GM21529 (cell line): ENCODE measurements around the gene FRMD7.
"Not testable (repeated sequence)": the region's sequence is repeated elsewhere in the genome, so short reads cannot be mapped to it uniquely, and the experiment has no call there.

Experiments used
- ATAC-seq: cut with Tn5 transposase; IDR thresholded peaks from one replicate; pipeline ENCODE4 v1.9.1; 2021; ENCODE audit not compliant: unreplicated experiment

FRMD7 gene

DNA sequence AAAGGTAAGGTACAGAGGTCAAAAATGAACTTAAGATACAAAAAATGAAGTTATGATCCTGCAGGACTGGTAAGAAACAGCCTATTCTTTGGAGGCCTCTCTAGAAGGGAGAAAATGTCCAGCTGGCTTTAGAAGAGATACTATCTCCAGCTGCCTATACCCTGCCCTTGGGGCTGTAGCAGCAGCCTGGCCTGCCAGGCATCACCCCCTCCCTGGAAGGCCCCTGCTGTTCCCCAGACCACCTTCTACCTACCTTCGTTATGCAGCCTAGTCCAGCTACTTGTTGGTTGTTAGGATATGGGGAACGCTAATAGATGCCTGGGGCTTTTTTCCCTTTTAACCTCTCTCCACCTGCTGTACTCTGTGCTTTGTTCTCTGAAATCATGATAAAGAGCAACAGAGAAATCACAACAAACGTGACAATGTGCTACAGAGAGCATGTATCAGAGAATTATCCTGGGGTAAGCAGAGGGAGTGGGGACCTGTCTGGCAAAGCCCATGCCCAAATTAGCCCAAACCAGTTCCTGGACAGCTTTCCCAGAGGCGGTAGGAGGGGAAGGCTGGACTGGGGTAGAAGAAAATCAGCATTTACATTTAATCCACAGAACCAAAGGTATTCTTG lies 34.5 kb downstream of the FRMD7 start:
- no peak for ATAC-seq

GRCh38 chrX:132092439-132093065 lies 35.3 kb downstream of the FRMD7 start:
- ATAC-seq = peak; percentile 95

GRCh38 chrX:132090403-132091159 lies 37.2 kb downstream of the FRMD7 start:
- no peak for ATAC-seq

DNA sequence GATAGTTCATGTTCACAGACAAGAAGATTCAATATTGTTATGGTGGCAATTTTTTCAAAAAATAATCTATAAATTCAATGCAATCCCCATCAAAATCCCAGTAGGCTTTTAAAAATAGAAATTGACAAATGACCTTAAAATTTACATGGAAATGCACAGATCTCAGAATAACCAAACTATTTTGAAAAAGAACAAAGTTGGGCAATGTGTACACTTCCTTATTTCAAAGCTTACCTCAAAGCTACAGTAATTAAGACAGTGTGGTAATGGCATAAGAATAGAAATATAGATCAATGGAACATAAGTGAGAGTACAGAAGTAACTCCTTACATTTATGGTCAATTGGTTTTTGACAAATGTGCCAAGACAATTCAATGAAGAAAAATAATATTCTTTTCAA lies 39.0 kb downstream of the FRMD7 start:
- ATAC-seq = no peak

- ATAC-seq = no peak
Observed at GRCh38 chrX:132086672-132087071, 41.1 kb downstream of the FRMD7 start.

DNA sequence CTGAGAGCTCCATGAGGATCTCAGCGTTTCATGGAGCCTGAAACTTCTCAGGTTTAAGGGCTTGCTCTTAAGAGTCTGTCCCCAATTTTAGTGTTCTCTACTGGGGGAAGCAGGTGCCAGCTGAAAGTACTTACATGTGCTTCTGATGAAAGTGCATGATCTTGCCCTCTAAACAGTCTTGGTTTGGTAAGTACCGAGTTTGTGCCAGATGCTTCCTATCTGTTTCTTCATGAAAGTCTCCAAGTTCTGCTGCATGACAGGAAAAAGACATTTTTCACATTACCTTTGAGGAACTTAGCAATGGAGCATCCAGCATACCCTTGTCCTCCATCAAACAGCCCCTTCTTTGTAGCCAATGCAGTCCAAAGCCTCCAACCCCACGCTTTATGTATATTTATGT lies 42.0 kb downstream of the FRMD7 start:
- ATAC-seq = no peak

GRCh38 chrX:132077912-132078311 lies 49.9 kb downstream of the FRMD7 start:
- ATAC-seq = no peak

DNA sequence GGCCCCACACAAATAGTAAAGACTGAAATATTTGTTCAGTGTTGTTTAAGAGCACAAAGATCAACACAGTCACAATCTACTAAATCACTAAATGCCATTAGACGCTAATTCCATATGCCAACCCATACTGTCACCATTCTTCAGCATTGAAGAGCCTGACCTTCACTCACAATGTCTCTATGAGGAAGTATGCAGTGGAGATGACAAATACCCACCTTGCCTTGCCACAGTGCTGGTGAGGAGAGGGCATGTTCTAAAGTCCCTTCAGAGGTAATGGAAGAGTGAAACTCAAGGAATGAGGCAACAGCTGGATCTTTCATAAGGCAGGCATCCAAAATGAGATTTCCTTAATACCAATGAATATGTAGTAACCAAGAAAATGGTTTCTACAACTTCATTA lies 50.4 kb downstream of the FRMD7 start:
- no peak for ATAC-seq

- no peak for ATAC-seq
Observed at GRCh38 chrX:132071254-132071653, 56.6 kb downstream of the FRMD7 start.

DNA sequence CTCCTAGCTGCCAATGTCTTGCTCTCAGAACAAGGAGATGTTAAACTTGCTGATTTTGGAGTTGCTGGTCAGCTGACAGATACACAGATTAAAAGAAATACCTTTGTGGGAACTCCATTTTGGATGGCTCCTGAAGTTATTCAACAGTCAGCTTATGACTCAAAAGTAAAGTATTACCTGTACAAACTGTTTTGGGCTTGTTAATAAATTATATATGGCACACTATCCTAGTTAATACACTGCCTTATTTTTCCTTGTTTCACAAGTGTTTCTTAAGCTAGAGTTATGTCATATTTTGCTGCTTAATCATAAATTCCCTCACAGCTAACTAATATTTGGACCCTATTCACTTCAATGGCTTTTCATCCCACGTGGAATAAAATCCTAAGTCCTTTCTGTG lies 59.4 kb downstream of the FRMD7 start:
- no peak for ATAC-seq

GRCh38 chrX:132063862-132064261 lies 64.0 kb downstream of the FRMD7 start:
- ATAC-seq = no peak

DNA sequence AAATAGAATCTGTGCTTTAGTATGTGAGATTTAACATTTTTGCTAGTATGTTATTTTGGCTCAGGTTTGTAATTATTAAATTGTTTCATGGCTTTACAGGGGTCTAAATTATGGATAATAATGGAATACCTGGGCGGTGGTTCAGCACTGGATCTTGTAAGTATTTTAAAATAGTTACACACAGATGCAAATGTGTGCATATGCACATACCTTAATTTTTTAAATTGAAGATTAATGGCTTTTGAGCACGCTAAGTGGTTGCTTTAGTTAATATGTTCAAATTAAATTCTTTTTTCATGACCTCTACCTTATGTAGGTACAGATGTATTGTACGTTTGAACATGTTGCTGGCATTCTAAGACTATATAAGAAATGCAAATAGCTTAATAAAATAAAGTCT lies 64.5 kb downstream of the FRMD7 start:
- ATAC-seq = no peak

DNA sequence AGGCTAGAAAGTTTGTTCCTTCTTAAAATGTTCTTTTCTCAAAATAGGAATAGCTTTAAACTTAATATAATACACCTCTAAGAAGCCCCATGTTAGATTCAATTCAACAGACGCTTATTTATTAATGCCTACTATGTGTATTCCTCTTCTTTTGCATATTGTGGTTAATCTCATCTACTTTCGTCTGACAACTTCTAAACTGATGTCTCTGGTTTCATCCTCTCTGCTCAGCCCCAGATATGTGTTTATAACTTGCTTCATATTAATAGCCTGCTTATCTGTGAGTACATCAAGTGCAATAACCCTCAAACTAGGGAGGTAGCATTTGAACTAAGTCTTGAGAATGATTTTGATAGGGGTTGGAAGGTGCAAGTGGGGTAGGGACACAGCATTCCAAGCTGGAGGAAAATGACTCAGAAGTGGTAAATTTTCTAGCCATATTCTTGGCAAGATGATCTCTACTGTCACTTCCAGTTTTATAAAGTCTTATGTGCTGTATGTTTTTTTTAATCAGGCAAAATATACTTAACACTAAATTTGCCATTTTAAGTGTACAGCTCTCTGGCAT lies 67.8 kb downstream of the FRMD7 start:
- ATAC-seq = peak; percentile 78

- no peak for ATAC-seq
Observed at GRCh38 chrX:132058975-132059374, 68.8 kb downstream of the FRMD7 start.

DNA sequence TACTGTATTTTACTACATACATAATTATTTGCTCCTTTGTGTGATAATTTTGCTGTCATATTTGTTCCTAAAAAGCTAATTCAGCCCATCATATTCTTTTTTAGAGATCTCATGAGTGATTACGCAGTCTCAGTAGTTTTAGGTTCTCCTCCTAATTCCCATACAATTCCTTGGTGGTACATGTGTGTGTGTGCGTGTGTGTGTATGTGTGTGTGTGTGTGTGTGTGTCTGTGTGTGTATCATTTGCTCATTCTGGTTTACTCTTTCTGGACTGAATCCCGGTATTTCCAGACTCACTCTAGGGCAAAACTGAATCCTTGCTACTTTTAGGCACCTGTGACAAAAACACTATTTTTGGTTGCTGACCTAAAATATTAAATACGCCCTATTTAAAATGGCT lies 69.8 kb downstream of the FRMD7 start:
- no peak for ATAC-seq

DNA sequence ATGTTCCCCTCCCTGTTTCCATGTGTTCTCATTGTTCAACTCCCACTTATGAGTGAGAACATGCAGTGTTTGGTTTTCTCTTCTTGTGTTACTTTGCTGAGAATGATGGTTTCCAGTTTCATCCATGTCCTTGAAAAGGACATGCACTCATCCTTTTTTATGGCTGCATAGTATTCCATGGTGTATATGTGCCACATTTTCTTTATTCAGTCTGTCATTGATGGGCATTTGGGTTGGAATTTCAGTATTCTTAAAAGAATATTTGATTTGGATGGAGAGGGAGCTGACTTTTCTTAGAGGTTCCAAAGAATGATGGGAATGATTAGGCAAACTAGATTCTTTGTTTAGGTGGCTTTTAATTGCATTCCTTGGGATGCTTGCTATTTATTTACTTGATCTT lies 76.0 kb downstream of the FRMD7 start:
- not testable (repeated sequence) for ATAC-seq

DNA sequence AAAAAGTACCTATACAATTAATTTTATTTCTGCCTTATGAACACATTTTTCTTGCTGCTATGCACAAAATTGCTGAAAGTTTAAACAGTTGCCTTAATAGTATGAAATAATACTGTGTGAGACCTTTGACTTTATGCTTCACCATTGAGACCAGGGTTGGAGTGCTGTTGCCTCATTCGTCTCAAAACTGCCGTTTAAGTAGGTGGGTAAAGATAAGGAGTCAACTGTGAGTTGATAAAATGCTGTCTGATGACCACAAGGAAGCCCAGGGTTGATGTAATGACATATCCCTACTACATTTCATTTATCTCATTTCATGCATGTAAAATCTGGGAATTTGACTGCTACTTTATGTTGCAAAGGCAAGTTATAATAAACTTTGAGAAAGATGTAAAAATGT lies 81.3 kb downstream of the FRMD7 start:
- no peak for ATAC-seq

- no peak for ATAC-seq
Observed at GRCh38 chrX:132045456-132045855, 82.4 kb downstream of the FRMD7 start.

DNA sequence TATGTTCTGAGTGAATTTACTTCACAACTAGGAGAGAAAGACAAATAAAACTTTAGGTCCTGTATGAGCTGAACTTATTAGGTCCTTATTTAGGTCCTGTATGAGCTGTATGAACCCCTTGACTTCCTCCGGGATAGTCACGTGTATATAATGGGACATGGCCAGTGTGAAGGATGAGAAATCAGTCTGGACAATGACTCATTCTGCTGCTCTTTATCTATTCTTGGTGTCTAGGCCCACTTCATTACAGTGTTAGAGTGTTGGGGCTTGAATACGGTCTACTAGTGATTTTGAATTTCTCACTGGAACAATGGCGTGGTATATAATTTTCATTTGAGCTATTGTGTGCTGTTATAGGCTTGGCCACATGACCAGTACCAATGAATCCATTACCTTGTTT lies 82.9 kb downstream of the FRMD7 start:
- ATAC-seq = no peak

DNA sequence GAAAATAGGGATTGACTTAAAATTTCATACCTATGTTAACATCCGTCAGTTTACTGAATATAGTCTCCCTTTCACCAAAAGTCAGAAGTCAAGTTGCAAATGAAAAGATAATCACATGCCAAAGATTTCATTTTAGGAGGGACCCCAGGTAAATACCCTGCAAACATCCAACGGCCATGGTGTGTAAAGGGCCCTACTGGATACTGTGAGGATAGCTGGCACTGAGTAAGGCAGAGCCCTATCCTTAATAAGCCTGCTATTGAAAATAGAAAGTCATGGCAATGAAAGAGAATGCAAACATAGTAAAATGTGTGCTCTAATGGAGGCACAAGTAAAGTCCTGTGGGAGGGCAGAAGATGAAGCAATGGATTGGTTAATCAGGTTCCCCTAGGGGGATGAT lies 83.8 kb downstream of the FRMD7 start:
- no peak for ATAC-seq

DNA sequence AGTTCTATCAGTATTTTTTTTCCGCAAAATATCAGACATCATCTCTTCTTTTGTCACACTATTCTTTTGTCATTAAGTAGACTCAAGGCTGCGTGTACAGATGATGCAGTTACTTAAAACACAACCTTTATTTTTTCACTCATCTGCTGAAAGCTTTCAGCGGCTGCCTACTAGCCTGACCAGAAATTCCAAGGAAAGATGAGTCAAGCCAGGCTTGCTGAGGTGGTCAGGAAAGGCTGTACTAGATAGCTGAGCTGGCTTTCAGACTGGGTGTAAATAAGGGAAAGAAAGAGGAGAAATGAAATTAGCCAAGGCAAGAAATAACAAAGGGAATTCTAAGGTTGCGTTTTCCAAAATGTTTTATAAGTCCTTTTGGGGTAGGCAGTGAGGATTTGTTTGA lies 86.8 kb downstream of the FRMD7 start:
- ATAC-seq = no peak

DNA sequence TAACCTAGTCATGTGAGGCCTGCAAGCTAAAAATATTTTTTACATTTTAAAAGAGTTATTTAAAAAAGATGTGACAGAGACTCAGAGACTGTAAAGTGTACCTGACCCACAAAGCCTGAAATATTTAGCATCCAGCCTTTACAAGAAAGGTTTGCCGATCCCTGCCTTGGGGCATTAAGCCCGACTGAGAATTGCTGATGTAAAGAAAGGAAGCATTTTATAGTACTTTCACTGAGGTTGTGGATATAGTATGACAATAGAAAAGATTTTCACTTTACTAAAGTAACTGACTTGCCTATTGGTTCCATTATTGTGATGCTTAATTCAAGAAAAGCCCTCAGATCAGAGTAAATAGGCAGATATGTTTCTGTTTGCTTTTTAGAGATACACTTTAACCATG lies 87.8 kb downstream of the FRMD7 start:
- no peak for ATAC-seq
